Mammary epithelial cell (primary cell): ENCODE results near the gene GBP6.
"Not testable (repeated sequence)": the region's sequence is repeated elsewhere in the genome, so short reads cannot be mapped to it uniquely, and the experiment has no call there.

ENCODE experiments used
- EZH2 ChIP-seq: IDR thresholded peaks from 2 replicates; pipeline ENCODE4 v1.6.1; 2012; ENCODE audit warnings: low read length, inconsistent platforms, borderline replicate concordance
- TF ChIP-seq, protein P1 (sequence below), 2 donors: IDR thresholded peaks in 1 of 2; conservative IDR thresholded peaks in 1 of 2; 2 replicates each; pipeline ENCODE4 v1.5.1; 2011 to 2012; ENCODE audit warnings: inconsistent platforms in 2 of 2, low read length in 2 of 2, mild to moderate bottlenecking in 2 of 2, control low read depth in 1 of 2, low read depth in 1 of 2; ENCODE audit not compliant: insufficient read depth in 1 of 2; ENCODE audit errors: extremely low read depth in 1 of 2

DNA sequence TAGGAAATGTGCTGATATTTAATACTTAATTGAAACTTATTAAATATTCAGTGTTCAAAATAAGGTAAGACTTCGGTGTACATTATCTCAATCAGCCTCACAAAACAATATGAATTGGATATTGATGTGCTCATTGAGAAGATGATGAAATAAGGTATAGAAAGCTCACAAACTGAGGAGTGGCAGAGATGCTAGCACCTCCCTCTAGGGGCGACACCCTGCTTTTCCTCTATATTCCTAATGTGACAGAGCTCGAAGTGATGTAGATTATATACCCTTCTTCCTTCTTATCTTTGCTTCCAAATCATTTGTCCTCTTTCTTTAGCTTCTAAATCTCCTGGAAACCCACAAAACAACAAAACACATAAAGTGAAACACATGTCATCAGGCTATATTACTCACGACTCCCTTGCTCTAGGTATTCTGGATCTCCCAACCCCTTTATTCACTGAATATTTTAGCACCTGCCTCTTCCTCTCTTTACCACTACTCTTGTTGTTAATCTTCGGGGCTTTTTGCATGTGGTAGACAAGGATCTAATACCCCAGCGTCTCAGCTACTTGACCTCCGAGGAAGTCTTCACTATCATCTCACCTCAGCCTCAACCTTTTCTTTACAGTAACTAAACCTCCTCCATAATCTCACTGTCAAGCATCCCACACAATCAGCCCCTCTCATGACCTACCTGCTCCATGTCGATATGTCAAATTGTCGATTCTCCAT is 70.4 kb downstream of the GBP6 start:
- TF ChIP-seq, protein P1, sequence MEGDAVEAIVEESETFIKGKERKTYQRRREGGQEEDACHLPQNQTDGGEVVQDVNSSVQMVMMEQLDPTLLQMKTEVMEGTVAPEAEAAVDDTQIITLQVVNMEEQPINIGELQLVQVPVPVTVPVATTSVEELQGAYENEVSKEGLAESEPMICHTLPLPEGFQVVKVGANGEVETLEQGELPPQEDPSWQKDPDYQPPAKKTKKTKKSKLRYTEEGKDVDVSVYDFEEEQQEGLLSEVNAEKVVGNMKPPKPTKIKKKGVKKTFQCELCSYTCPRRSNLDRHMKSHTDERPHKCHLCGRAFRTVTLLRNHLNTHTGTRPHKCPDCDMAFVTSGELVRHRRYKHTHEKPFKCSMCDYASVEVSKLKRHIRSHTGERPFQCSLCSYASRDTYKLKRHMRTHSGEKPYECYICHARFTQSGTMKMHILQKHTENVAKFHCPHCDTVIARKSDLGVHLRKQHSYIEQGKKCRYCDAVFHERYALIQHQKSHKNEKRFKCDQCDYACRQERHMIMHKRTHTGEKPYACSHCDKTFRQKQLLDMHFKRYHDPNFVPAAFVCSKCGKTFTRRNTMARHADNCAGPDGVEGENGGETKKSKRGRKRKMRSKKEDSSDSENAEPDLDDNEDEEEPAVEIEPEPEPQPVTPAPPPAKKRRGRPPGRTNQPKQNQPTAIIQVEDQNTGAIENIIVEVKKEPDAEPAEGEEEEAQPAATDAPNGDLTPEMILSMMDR (conservative IDR thresholded peaks at IDR 0.05 in 1 of 2, IDR thresholded peaks at IDR 0.05 in 1 of 2; ENCODE audit: extremely low read depth in 1 of 2, insufficient read depth in 1 of 2, low read depth in 1 of 2, low read length in 2 of 2), result not testable (repeated sequence)
- TF ChIP-seq EZH2, result not testable (repeated sequence)
